ENCODE results near the gene BRCA1.

DNA sequence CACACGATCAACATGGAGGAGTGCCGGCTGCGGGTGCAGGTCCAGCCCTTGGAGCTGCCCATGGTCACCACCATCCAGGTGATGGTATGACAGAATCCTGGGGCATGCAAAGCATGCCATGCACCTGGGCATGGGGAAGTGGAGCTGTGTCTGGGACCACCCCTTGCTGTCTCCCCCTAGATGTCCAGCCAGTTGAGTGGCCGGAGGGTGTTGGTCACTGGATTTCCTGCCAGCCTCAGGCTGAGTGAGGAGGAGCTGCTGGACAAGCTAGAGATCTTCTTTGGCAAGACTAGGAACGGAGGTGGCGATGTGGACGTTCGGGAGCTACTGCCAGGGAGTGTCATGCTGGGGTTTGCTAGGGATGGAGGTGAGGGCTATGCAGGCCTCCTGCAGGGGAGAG lies 111.9 kb downstream of the BRCA1 start:
- no peak for TF ChIP-seq POLR2A (IDR thresholded peaks at IDR 0.05)
- TF ChIP-seq, protein P1, sequence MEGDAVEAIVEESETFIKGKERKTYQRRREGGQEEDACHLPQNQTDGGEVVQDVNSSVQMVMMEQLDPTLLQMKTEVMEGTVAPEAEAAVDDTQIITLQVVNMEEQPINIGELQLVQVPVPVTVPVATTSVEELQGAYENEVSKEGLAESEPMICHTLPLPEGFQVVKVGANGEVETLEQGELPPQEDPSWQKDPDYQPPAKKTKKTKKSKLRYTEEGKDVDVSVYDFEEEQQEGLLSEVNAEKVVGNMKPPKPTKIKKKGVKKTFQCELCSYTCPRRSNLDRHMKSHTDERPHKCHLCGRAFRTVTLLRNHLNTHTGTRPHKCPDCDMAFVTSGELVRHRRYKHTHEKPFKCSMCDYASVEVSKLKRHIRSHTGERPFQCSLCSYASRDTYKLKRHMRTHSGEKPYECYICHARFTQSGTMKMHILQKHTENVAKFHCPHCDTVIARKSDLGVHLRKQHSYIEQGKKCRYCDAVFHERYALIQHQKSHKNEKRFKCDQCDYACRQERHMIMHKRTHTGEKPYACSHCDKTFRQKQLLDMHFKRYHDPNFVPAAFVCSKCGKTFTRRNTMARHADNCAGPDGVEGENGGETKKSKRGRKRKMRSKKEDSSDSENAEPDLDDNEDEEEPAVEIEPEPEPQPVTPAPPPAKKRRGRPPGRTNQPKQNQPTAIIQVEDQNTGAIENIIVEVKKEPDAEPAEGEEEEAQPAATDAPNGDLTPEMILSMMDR (IDR thresholded peaks at IDR 0.05), result no peak

Data from uterus (tissue), 2 donors.